Germinal center (tissue), 1 donor: ENCODE measurements around the gene HOXA3.

Experiments
- DNase-seq: peaks from one replicate; pipeline ENCODE4 v3.0.0; 2012; ENCODE audit warnings: mixed read lengths, low spot score

The HOXA3 gene

DNA sequence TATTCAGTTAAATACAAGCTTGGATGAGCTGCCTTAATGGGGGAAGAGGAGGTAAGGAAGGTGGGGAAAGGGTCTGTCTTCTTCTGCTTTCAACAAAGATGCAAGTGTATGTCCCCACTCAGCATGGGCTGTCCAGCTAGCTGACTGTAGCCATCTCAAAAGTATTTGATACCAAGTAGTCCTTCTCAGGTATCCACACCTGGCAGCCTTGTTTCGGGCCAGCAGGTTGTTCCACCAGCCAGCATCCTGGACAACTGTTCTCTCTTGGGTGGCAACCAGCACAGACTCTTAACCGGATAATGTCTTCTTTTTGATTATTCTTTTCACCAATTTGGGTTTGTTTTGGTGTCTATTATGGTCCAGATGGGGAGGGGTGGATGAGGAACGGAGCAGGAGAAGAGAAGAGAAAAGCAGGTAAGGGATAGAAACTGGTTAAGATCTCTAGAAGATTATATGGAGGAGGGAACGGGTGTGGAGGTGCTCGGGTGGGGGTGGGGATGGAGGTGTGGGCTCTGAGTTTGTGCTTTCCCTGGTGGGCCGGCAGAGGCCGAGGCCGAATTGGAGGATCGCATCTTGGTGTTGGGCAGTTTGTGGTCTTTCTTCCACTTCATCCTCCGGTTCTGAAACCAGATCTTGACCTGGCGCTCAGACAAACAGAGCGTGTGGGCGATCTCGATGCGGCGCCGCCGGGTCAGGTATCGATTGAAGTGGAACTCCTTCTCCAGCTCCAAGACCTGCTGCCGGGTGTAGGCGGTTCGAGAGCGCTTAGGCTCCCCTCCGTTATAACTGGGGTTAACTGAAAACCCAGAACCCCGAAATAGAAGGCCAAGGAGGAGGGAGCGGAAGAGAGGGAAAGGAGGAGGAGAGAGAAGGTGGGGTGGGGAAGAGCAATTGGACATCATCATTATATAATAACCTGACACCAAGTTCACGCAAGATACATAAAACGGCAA lies 23.3 kb downstream of the HOXA3 start:
- no peak for DNase-seq

DNA sequence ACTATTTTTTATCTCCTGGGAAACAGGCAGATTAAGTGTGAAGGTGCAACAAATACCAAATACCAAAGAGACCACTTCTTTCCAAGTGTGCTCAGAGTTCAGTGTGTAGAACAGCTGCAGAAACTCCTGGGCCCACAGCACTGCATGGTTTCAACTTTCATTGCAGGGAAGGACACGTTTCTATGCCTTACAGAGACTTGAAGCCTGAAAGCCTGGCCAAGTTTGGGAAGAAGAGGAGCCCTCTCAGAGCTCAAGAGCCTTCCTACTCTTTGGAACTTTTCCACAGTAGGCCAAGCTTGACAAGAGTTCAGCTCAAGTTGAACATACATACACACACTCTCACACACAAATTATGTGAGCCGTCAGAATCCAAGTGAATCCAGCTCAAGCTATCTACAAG lies 24.3 kb downstream of the HOXA3 start:
- DNase-seq, result no peak

DNA sequence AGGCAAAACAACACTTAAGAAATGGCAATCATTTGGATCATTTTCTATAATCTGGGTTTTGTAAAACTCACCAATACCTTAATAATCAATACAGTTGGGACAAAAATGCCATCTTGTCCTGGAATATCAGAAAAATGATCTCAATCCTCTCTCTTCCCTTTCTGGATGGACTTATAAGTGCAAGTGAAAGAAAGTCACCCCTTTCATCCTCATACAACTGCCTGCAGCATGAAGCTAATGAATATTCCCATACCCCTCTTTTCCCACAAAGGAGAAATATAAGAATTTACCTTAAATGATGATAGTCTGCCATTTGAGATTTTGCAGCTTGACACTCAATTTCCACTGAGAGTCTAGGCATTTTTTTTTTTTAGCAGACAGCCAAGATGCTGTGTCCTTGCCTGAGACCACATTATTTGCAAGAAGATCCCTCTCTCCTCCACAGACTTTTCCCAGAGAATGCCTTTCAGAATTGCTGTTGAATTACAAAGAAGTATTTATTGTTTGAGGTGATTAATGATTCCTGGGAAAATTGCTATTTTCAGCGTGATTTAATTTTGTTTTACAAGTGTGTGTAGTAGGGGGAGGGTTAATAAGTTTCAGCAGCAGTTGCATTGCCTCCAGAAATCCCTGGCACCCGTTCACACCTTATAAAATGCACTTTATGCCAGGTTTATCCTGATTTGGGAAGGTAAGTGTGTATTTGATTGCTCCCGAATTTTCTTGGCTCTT lies 25.6 kb downstream of the HOXA3 start:
- DNase-seq, result no peak

DNA sequence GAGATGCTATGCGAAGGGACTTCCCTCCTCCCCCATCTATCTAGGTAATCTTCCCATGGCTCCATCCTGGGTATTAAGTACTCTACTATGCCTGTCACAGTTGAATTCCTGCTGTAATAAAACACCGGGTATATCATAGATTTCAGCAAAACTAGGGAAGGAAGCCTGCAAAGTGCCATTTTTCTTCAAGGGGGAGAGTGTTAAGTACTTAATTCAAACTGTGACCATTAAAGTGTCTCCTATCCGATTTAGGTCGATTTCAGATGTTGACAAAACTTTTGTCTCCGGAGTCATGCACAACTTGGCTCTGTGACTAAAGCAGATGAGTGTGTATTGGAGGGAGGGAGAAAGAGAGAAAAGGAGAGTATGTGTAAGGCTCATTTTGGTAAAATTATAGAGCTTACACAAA lies 26.4 kb downstream of the HOXA3 start:
- no peak for DNase-seq

DNA sequence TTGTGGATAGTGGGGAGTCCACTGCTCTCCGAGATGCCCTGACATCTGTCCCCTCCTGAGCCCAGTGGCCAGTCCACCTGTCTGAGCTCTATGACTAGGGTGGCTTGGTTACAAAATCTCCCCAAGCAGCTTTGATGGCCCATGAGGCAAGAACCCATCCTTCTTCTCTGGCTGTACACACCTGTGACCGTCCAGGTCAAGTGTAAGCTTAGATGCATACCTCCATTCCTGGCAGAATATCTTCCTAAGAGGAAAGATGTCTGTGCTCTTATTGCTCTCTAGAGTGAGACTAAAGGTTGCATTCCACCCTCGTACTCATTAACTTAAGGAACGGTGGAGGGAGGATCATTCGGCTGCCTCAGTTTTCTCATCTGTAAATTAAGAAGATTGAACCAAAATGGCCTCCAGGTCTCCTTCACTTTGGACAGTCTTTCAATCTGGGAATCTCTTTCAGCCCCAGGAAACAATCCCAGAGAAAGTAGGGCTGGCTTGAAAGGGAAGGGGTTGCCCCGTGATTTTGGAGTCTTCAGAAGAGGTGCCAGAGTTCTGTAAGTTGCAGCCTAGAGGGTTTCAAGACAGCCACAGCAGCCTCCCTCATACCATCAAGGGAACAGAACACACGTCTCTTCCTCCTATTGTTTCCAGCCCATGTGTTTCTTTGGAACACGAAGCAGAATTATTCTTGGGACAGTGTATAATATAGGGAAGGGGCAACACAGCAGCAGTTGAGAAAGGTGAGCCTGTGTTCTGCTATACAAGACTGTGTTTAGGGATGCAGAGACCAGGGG lies 27.3 kb downstream of the HOXA3 start:
- DNase-seq, result no peak

DNA sequence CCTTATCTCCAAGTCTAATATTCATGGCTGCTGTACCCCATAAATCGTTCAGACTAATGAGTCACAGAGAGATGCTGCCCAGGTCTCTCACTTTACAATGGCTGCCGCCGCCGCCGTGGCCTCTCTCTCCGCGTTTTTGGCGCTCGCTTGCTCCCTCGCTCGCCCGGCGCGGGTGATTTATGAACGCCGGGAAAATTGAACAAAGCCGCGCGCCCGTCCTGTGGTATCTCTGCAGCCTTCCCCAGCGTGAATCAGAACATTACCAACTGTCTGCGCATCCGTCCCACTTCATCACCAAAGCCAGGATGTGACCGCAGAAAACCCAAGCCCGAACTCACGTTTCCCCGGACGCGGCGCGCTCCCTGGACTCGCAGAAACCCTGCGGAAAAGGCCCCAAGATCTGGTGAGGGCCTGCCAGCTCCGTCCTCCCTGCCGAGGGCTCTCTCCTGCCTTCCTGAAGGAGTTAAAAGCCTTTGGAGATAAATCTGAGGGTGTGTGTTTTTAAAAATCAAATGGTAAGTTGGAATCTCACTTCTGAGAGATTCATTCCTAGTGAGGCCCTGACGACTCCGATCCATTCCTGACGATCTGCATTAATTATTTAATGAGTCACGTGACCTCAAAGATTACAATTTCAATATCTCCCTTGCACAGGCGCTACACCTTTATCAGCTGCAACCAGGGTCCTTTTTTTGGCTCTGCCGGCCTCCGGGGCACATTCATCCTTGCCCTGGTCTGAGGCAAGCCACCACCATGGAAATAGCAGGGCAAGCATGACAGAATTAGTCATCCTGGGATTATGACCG lies 28.1 kb downstream of the HOXA3 start:
- no peak for DNase-seq

DNA sequence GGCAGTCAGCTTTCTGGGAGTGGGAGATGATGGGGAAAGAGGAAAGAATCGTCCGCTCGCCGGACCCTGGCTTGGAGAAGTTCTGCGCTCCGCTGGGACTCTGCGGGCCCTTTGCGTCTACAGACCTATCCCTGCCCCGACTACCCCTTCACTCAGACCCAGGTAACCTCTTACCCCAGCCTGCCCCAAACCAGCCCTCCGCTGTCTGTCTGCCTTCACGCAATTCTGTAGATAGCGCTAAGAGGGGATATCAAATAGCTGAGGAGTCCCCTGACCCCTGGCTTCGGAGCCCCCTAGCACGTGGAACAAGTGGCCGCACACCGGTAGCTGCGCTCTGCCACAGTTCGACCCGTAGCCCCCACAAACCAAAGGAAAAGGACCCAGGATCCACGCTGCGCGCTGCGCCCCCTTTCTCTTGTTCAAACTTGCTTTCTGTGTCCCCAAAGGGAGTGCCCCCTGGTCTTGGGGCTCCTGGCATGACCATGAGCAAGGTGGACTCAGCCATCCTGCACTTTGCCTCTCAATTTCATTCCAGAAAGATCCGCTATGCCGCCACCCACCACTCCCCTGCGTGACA lies 28.8 kb downstream of the HOXA3 start:
- no peak for DNase-seq

DNA sequence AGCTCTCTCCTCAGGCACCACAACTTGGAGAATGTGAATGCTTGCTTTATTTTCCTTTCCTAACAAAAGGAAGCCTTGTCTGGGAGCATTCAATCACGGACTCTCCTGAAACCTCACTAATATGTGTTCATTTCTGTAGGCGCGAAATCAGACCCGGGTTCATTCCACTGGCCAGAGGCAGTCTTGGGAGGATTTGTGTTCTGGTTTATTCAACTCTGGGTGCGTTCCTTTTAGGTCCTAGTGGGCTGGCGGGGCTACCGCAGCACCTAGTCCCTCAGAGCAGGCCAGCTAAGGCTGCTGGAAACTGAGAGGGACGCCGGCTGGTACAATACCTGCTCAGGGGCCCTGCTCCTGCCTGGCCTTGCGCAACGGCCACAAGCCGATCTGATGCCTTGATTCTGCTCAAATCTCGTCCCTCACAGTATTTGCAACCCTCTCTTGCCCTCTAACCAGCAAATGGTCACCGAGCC lies 29.3 kb downstream of the HOXA3 start:
- no peak for DNase-seq

DNA sequence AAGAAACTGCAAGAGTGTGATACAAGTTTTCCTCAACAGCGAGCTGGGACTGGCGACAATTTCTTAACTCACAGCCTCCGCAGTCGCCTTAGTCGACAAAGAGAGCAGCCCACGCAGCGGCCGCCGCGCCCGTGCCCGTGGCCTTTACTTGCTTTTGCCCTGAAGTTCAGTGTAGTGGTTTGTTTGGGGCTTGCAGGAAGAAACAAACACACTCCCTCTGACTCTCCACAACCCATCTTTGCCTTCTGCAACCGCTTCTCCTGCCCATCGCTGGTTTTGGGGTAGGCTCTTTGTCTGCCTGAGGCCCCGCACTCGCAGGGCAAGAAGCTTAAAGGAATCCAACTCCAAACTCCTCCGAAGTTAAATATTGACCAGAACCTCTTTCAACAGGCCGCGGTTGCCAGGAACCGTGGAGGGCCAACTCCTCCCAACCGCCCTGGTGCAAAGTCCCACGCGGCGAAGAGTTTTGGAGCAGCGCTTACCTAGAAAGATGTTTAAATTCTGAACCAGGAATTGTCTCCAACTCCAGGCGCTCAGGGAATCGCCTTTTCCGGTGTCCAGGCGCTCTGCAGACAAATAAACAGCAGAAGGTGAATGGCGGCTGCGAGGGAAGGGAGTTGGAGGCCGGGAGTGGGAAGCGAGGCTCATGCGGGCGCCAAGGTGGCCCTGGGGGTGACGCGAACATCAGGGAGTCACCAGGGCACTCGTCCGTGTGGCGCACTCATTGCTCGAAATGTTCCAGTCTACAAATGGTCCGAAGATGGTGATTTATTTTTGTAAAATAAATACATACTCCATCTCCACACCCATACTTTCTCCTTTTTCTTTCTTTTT lies 30.1 kb downstream of the HOXA3 start:
- DNase-seq, result no peak

DNA sequence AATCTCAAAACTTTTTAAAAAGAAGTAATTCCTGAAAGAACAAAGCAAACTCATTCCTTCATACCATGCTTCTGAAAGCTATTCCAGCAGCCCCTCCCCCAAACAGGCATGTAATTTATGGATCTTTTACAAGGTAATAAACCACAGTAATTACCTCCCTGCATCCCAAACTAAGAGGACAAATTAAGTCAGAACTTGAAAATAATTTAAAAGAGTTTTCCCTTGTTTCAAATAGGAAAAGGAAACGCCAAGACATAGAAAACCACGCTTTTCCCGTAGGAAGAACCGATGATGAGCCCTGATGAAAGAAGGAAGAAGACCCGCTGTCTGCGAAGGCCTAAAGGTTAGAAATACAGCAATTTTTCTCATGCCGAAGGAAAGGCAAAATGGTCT lies 30.7 kb downstream of the HOXA3 start:
- DNase-seq, result no peak

DNA sequence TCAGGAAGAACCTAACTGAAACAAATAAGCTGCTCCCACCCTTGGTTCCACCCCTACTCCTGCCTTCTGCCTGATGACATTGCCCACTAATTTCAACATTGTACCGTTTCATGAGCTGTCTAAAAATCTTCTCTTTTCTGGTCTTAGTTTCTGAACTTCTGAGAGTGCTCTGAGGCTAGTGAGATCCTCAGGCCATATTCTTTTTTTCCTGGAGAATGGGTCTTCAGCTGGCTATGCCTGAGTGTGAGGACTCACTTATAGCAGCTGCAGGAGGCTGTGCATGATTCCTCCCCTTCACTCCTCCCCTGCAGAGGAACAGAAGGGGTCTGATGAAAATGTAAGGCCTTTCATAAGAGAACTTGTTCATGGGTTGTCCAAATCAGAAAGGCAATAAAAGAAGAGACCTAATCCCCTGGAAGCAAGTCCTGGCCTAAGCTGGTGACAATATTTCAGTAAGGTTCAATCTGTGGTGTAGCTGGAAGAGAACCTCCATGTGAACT lies 32.9 kb downstream of the HOXA3 start:
- DNase-seq, result no peak

DNA sequence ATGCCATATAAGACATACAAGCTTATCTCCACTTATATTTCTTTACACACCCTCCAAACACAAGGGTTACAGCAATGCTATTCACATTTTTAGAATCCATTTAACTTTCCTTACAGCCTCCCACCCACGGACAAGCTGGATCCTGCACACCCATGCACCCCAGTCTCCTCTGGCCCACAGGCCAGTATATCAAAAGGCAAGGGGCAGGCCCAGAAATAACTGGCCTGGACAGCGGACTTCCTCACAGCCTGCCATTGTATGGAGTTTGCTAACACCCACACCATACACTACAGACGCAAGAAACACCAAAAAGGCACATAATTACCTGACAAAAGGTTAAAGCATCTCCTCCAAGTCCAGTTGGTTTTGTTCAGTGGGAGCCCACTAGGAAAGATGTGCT lies 33.8 kb downstream of the HOXA3 start:
- no peak for DNase-seq

DNA sequence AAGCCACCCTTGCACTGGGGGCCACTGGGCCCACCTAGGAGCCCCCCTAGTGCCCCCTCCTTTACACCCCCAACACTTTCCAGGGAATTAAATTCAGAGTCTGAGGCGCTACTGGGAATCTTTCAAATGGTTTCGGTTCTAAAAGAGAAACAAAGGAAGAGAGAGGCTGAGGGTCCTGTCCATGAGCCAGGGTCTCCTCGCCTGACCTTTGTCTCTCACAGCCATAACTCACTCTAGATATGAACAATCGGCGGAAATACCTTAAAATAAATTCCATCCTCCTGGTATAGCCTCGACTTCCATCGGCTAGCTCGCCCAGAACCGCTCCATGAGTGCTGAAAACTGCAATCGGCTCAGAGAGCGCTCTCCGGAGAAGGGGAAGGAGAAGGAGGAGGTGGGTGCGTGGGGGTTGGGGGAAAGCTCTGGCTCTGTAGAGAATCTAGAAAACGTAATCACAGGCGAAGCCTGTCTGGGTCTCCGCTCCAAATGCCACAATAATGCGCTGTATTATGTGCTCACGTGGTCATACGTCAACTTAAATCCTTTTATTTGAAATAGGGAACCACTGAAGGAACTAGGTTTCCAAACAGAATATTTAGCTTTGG lies 34.4 kb downstream of the HOXA3 start:
- no peak for DNase-seq

DNA sequence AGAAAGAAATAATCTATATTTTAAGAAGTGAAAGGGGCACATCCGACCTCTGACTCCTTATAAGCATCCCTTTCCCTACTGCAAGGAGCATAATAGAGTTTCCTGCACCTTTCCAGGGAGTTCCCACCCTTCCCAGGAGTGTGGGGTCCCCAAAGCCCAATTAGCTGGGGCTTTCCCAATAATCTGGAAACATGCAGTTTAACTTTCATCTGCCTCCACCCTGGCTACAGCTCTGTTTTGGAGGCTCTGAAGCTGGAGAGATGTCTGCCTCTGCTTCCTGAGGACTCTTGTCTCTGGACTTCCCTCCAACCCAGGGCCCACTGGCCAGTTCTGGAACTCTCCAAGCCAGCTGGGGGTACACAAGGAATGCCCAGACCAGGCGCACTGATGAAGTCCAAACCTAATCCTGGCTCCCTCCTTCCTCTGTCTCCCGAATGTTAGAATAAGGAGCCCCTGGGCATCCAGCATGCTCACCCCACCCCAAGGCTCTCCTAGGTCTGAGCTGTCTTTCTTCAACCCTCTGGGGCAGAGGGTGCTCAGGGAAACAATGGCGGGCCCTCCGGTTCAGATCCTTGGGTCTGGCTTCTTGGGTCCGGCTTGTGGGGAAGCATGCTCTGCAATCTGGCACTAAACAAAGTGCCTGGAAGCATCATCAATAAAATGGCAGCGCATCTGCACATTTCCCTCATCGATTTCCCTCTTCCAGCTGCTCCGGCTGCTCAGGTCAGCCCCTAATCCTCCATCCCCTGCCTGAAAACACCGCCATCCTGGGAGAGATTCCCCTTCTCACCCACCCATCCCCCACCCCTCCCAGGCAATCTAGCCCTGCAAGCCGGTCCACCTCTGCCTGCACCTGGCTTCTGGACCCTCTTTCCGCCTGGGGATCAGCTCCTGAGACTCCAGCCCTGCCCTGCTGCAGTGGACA lies 35.2 kb downstream of the HOXA3 start:
- DNase-seq, result no peak

DNA sequence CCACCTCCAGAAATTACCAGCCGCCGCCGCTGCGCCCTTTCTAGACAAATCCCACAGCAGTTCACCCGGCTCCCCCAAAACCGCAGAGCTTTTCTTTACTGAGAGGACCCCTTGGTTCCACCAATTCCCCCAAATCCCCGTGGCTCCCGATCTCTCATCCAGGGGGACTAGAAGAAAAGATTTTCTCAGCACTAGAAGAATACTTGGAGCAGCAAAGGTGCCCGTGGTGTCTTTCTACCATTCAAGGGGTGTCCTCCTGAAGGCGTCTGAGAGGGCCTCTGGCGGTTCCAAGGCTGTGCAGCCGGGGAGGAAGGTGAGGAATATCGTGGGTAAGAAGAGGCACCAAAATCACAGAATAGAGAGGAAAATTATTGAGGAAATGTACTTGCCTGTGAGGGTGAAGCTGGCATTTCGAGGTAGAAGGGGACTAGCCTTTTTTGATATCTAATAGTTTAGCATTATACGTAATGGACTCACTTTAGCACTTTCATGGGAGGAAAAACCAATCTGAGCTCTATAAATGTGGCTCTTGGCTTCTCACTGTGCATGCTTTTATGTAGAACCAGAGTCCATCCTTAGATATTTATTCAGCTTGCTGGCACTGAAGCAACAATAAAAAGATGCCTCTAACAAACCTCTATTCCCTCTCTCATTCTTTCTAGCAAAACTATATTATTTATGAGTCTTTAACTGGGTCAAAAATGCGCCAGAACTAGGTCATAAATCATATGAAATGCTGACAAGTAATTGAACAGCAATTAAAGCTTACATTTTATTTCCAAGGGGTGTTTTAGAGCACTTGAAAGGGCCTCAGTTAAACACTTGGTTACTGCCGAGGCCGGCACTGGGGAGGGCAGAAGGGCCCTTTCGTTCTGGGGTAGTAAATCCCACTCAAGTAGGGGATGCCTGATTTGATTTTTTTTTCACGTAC lies 36.1 kb downstream of the HOXA3 start:
- no peak for DNase-seq

DNA sequence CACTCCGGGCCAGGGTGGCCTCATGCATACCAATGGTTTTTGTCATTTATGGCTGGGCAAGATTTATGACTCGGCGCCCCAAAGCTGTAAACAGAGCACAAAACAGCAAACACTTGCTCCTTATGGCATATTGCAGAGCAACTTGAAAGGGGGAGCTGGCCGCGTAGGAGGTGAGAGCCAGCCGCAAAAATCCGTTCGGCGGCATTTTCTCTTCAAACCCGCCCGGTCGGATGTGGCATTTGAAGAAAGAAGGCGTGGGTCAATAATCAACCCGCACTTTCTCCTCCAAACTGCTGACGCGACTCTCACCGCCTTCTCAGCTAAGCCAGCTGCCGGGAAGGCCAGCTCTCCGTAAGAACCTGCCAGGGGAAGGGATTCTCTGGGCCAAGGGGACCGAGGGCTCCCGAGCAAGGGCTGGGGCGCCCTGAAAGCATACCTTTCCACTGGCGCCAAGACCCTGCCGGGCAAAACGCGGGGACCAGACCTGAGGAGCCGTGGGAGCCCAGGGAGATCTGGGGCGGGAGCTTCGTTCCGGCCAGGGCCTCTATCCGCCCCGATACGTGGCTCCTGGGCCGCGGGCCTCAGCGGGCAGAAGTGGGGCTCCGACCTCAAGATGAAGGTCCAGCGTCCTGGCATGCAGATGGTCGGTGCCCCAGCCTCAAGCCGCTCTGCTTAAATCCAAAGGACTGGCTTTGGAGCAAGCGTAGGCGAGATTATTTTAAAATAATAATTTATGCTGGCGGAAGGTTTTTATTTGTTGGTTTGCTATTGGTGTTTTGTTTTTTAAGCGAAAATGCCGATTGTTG lies 37.0 kb downstream of the HOXA3 start:
- no peak for DNase-seq

DNA sequence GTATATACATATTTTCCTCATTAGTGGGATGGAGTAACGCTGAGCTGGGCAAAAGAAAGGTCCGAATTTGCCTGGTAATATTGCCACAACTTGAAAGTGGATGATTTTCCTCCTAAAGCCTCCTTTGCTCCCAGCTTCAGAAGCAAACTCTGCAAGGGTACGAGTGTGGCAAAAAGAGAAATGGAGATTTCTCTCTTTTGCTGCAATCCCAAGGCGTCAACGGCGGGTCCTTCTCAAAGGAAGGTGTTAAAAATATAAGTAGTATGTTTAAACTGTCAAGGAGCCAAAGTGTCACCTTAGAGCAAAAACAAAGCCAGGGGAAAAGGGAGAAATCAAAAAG lies 37.5 kb downstream of the HOXA3 start:
- no peak for DNase-seq
